ENCODE results near the gene HAGH.

DNA sequence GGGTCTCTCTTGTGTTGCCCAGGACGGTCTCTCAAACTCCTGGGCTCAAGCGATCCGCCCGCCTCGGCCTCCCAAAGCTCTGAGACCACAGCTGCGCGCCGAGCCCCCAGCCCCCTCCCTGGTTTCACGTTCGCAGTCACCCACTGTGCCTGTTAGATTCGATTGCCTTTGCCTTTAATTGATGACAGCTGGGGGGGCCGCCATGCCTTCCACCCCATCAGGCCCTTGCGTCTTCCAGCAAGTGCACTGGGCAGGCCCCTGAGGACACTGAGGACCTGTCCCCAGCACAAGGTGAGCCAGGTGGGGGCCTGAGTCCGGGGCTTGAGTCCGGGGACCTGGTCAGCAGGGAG lies 36.4 kb downstream of the HAGH start:
- TF ChIP-seq, protein P1, sequence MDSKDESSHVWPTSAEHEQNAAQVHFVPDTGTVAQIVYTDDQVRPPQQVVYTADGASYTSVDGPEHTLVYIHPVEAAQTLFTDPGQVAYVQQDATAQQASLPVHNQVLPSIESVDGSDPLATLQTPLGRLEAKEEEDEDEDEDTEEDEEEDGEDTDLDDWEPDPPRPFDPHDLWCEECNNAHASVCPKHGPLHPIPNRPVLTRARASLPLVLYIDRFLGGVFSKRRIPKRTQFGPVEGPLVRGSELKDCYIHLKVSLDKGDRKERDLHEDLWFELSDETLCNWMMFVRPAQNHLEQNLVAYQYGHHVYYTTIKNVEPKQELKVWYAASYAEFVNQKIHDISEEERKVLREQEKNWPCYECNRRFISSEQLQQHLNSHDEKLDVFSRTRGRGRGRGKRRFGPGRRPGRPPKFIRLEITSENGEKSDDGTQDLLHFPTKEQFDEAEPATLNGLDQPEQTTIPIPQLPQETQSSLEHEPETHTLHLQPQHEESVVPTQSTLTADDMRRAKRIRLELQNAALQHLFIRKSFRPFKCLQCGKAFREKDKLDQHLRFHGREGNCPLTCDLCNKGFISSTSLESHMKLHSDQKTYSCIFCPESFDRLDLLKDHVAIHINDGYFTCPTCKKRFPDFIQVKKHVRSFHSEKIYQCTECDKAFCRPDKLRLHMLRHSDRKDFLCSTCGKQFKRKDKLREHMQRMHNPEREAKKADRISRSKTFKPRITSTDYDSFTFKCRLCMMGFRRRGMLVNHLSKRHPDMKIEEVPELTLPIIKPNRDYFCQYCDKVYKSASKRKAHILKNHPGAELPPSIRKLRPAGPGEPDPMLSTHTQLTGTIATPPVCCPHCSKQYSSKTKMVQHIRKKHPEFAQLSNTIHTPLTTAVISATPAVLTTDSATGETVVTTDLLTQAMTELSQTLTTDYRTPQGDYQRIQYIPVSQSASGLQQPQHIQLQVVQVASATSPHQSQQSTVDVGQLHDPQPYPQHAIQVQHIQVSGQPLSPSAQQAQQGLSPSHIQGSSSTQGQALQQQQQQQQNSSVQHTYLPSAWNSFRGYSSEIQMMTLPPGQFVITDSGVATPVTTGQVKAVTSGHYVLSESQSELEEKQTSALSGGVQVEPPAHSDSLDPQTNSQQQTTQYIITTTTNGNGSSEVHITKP (IDR thresholded peaks at IDR 0.05; ENCODE audit: partially characterized antibody) = no peak
- TF ChIP-seq, protein P2, sequence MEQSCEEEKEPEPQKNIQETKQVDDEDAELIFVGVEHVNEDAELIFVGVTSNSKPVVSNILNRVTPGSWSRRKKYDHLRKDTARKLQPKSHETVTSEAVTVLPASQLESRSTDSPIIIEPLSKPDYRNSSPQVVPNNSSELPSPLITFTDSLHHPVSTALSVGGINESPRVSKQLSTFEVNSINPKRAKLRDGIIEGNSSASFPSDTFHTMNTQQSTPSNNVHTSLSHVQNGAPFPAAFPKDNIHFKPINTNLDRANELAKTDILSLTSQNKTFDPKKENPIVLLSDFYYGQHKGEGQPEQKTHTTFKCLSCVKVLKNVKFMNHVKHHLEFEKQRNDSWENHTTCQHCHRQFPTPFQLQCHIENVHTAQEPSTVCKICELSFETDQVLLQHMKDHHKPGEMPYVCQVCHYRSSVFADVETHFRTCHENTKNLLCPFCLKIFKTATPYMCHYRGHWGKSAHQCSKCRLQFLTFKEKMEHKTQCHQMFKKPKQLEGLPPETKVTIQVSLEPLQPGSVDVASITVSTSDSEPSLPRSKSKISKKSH (CRISPR knock-in tag; IDR thresholded peaks at IDR 0.05) = no peak
- TF ChIP-seq, protein P3, sequence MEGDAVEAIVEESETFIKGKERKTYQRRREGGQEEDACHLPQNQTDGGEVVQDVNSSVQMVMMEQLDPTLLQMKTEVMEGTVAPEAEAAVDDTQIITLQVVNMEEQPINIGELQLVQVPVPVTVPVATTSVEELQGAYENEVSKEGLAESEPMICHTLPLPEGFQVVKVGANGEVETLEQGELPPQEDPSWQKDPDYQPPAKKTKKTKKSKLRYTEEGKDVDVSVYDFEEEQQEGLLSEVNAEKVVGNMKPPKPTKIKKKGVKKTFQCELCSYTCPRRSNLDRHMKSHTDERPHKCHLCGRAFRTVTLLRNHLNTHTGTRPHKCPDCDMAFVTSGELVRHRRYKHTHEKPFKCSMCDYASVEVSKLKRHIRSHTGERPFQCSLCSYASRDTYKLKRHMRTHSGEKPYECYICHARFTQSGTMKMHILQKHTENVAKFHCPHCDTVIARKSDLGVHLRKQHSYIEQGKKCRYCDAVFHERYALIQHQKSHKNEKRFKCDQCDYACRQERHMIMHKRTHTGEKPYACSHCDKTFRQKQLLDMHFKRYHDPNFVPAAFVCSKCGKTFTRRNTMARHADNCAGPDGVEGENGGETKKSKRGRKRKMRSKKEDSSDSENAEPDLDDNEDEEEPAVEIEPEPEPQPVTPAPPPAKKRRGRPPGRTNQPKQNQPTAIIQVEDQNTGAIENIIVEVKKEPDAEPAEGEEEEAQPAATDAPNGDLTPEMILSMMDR (IDR thresholded peaks at IDR 0.05 in 2 of 3, conservative IDR thresholded peaks at IDR 0.05 in 1 of 3; ENCODE audit: insufficient read depth in 2 of 3, low read depth in 1 of 3, low read length in 3 of 3) = no peak
- no peak for TF ChIP-seq ZBED1 (IDR thresholded peaks at IDR 0.05)
- TF ChIP-seq RBM14 (IDR thresholded peaks at IDR 0.05; ENCODE audit: borderline replicate concordance, insufficient read depth, low read depth, low read length) = no peak
- TF ChIP-seq HMG20A (CRISPR knock-in tag; conservative IDR thresholded peaks at IDR 0.05) = no peak
- no peak for TF ChIP-seq HDAC6 (IDR thresholded peaks at IDR 0.05; ENCODE audit: low read depth, low read length)
- TF ChIP-seq, protein P4, sequence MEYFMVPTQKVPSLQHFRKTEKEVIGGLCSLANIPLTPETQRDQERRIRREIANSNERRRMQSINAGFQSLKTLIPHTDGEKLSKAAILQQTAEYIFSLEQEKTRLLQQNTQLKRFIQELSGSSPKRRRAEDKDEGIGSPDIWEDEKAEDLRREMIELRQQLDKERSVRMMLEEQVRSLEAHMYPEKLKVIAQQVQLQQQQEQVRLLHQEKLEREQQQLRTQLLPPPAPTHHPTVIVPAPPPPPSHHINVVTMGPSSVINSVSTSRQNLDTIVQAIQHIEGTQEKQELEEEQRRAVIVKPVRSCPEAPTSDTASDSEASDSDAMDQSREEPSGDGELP (CRISPR knock-in tag; IDR thresholded peaks at IDR 0.05; ENCODE audit: borderline replicate concordance) = no peak
- no peak for TF ChIP-seq TEAD1 (CRISPR knock-in tag; IDR thresholded peaks at IDR 0.05)

All from K562 (cell line).